ENCODE data around the gene OR1K1. TPM values are rescaled to one million over a fixed set of nuclear protein-coding genes. Genes with fewer than 3 reads are reported as not detected.
"Not testable (repeated sequence)": the region's sequence is repeated elsewhere in the genome, so short reads cannot be mapped to it uniquely, and the experiment has no call there.

The OR1K1 gene
- total RNA-seq, 1 donor from 2014 or later, result not detected

GRCh38 chr9:122837266-122837850, 37.4 kb downstream of the OR1K1 start:
- TF ChIP-seq, protein P1, sequence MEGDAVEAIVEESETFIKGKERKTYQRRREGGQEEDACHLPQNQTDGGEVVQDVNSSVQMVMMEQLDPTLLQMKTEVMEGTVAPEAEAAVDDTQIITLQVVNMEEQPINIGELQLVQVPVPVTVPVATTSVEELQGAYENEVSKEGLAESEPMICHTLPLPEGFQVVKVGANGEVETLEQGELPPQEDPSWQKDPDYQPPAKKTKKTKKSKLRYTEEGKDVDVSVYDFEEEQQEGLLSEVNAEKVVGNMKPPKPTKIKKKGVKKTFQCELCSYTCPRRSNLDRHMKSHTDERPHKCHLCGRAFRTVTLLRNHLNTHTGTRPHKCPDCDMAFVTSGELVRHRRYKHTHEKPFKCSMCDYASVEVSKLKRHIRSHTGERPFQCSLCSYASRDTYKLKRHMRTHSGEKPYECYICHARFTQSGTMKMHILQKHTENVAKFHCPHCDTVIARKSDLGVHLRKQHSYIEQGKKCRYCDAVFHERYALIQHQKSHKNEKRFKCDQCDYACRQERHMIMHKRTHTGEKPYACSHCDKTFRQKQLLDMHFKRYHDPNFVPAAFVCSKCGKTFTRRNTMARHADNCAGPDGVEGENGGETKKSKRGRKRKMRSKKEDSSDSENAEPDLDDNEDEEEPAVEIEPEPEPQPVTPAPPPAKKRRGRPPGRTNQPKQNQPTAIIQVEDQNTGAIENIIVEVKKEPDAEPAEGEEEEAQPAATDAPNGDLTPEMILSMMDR (IDR thresholded peaks at IDR 0.05; ENCODE audit: partially characterized antibody, unreplicated experiment), result no peak
- H3K27me3 Mint-ChIP-seq (ENCODE audit: unreplicated experiment), result peaks cover 3% of the 10 kb centered on the region
- peaks cover 5% of the 10 kb centered on the region for H3K36me3 Mint-ChIP-seq (ENCODE audit: unreplicated experiment)
- H3K4me3 Mint-ChIP-seq (ENCODE audit: unreplicated experiment), result no peak overlapping the region
- no peak for DNase-seq
- H3K4me1 Mint-ChIP-seq (ENCODE audit: low read depth, unreplicated experiment), result peaks cover 8% of the 10 kb centered on the region
- peaks cover 6% of the 10 kb centered on the region for H3K9me3 Mint-ChIP-seq (ENCODE audit: unreplicated experiment)
- no peak overlapping the region for H3K27ac Mint-ChIP-seq (ENCODE audit: unreplicated experiment)

DNA sequence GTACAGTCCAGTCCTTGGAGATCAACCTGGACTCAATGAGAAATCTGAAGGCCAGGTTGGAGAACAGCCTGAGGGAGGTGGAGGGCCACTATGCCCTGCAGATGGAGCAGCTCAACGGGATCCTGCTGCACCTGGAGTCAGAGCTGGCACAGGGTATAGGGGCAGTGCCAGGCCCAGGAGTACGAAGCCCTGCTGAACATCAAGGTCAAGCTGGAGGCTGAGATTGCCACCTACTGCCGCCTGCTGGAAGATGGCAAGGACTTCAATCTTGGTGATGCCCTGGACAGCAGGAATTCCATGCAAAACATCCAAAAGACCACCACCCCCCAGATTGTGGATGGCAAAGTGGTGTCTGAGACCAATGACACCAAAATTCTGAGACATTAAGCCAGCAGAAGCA, 38.5 kb downstream of the OR1K1 start:
- not testable (repeated sequence) for H3K27me3 Mint-ChIP-seq (ENCODE audit: unreplicated experiment); H3K9me3 Mint-ChIP-seq (ENCODE audit: unreplicated experiment); H3K27ac Mint-ChIP-seq (ENCODE audit: unreplicated experiment); H3K4me3 Mint-ChIP-seq (ENCODE audit: unreplicated experiment); H3K36me3 Mint-ChIP-seq (ENCODE audit: unreplicated experiment); H3K4me1 Mint-ChIP-seq (ENCODE audit: low read depth, unreplicated experiment); DNase-seq

- DNase-seq, result no peak
- peaks cover 3% of the 10 kb centered on the region for H3K27me3 Mint-ChIP-seq (ENCODE audit: unreplicated experiment)
- H3K9me3 Mint-ChIP-seq (ENCODE audit: unreplicated experiment), result peaks cover 6% of the 10 kb centered on the region
- H3K4me3 Mint-ChIP-seq (ENCODE audit: unreplicated experiment), result no peak overlapping the region
- TF ChIP-seq, protein P1 (IDR thresholded peaks at IDR 0.05; ENCODE audit: partially characterized antibody, unreplicated experiment), result no peak
- no peaks in the 10 kb centered on the region for H3K4me1 Mint-ChIP-seq (ENCODE audit: low read depth, unreplicated experiment)
- H3K27ac Mint-ChIP-seq (ENCODE audit: unreplicated experiment), result no peak overlapping the region
- H3K36me3 Mint-ChIP-seq (ENCODE audit: unreplicated experiment), result peaks cover 10% of the 10 kb centered on the region
Observed at GRCh38 chr9:122841501-122841900, 41.6 kb downstream of the OR1K1 start.

- TF ChIP-seq, protein P1 (IDR thresholded peaks at IDR 0.05; ENCODE audit: partially characterized antibody, unreplicated experiment), result no peak
- H3K9me3 Mint-ChIP-seq (ENCODE audit: unreplicated experiment), result peaks cover 1% of the 10 kb centered on the region
Observed at GRCh38 chr9:122844137-122844536, 44.2 kb downstream of the OR1K1 start.

DNA sequence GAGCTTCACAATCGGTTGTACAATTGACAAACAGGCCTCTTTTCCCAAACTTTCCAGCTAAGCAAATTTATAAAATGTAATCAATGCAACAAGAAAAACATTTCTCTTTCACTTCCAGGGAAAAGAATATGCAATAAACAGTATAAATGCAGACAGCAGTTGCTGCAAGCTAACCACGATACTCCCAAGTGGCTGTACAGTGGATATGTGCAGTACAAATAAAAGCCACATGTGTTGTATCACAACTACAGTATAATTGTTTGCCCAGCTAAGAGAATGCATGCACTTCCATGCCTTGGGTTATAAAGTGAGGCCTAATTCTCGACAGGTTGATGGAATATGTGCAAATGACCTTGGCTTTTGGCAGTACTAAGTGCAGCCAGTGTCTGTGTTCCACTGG, 45.2 kb downstream of the OR1K1 start:
- no peaks in the 10 kb centered on the region for H3K4me1 Mint-ChIP-seq (ENCODE audit: low read depth, unreplicated experiment)
- no peak overlapping the region for H3K27ac Mint-ChIP-seq (ENCODE audit: unreplicated experiment)
- H3K27me3 Mint-ChIP-seq (ENCODE audit: unreplicated experiment), result no peaks in the 10 kb centered on the region
- DNase-seq, result no peak
- no peaks in the 10 kb centered on the region for H3K9me3 Mint-ChIP-seq (ENCODE audit: unreplicated experiment)
- TF ChIP-seq, protein P1 (IDR thresholded peaks at IDR 0.05; ENCODE audit: partially characterized antibody, unreplicated experiment), result no peak
- H3K36me3 Mint-ChIP-seq (ENCODE audit: unreplicated experiment), result peaks cover 4% of the 10 kb centered on the region
- H3K4me3 Mint-ChIP-seq (ENCODE audit: unreplicated experiment), result no peak overlapping the region

More at GRCh38 chr9:122844137-122844536, 44.2 kb downstream of the OR1K1 start:
- H3K4me1 Mint-ChIP-seq (ENCODE audit: low read depth, unreplicated experiment), result no peaks in the 10 kb centered on the region
- H3K4me3 Mint-ChIP-seq (ENCODE audit: unreplicated experiment), result no peak overlapping the region
- no peak overlapping the region for H3K27ac Mint-ChIP-seq (ENCODE audit: unreplicated experiment)
- H3K27me3 Mint-ChIP-seq (ENCODE audit: unreplicated experiment), result no peaks in the 10 kb centered on the region
- H3K36me3 Mint-ChIP-seq (ENCODE audit: unreplicated experiment), result peaks cover 10% of the 10 kb centered on the region
- DNase-seq, result no peak

Measured in glutamatergic neuron (in vitro differentiated cells).